Smooth muscle cell (in vitro differentiated cells): ENCODE data around the gene TMIGD3. TPM values are rescaled to one million over a fixed set of nuclear protein-coding genes. Genes with fewer than 3 reads are reported as not detected.
A peak's percentile ranks its signal among the peaks of the same experiment; 100 is the strongest.

ENCODE experiments used
- DNase-seq: peaks from one replicate; lab custom pipeline; 2025; ENCODE audit not compliant: unreplicated experiment; lab: John Stamatoyannopoulos, UW
- H2AFZ ChIP-seq: fragments of 200-600 bp; sonication (generic); 2 replicates; pipeline ENCODE4 v1.6.0; 2016; ENCODE audit warnings: antibody characterized with exemption, low read depth, mild to moderate bottlenecking
- H3F3A ChIP-seq: fragments of 200-600 bp; sonication (generic); 2 replicates; pipeline ENCODE4 v1.6.0; 2017; ENCODE audit warnings: antibody characterized with exemption, low read depth
- H3K27ac ChIP-seq: fragments of 200-600 bp; sonication (generic); 2 replicates; pipeline ENCODE4 v1.5.1; 2016; ENCODE audit warnings: low read depth, mild to moderate bottlenecking
- H3K27me3 ChIP-seq: fragments of 200-600 bp; sonication (generic); 2 replicates; pipeline ENCODE4 v1.6.1; 2016; ENCODE audit warnings: low read depth, mild to moderate bottlenecking
- H3K36me3 ChIP-seq: fragments of 200-600 bp; sonication (generic); 2 replicates; pipeline ENCODE4 v1.5.1; 2016; ENCODE audit warnings: low read depth
- H3K4me1 ChIP-seq: fragments of 200-600 bp; sonication (generic); 2 replicates; pipeline ENCODE4 v1.5.1; 2016; ENCODE audit warnings: low read depth
- H3K4me2 ChIP-seq: fragments of 200-600 bp; sonication (generic); 2 replicates; pipeline ENCODE4 v1.6.0; 2016; ENCODE audit warnings: mild to moderate bottlenecking
- H3K4me3 ChIP-seq: fragments of 200-600 bp; sonication (generic); 2 replicates; pipeline ENCODE4 v1.5.1; 2016; ENCODE audit warnings: mild to moderate bottlenecking
- H3K79me2 ChIP-seq: fragments of 200-600 bp; sonication (generic); 2 replicates; pipeline ENCODE4 v1.6.0; 2016; ENCODE audit warnings: low read depth, mild to moderate bottlenecking
- H3K9ac ChIP-seq: fragments of 200-600 bp; sonication (generic); 2 replicates; pipeline ENCODE4 v1.6.0; 2016; ENCODE audit warnings: low read depth
- H3K9me3 ChIP-seq: fragments of 200-600 bp; sonication (generic); replicated peaks from 2 replicates; pipeline ENCODE4 v1.5.1; 2016; ENCODE audit warnings: low read depth
- H4K20me1 ChIP-seq: fragments of 200-600 bp; sonication (generic); 2 replicates; pipeline ENCODE4 v1.6.0; 2016; ENCODE audit warnings: low read depth
- WGBS: methylation state at CpG from one replicate; pipeline ENCODE4 v1.1.7; 2016; ENCODE audit warnings: low lambda C conversion rate; 5-methylcytosine and 5-hydroxymethylcytosine counted together
- polyA plus RNA-seq: library from polyadenylated mRNA; unstranded; fragments of >200 nt; fragmentation: Nextera tagmentation; extraction: Ambion mirVana; gene quantifications from 2 replicates; pipeline ENCODE4 v1.2.1, GENCODE V29; 2016
- total RNA-seq: library from RNA; depleted of rRNA; stranded (reverse); fragments of >200 nt; gene quantifications from 2 replicates; pipeline ENCODE4 v1.2.3, GENCODE V29; 2014
- TF ChIP-seq, protein P1 (sequence below): fragments of 200-600 bp; sonication (generic); IDR thresholded peaks from 2 replicates; pipeline ENCODE4 v1.5.1; 2017; ENCODE audit warnings: borderline replicate concordance, mild to moderate bottlenecking, antibody characterized with exemption; ENCODE audit not compliant: insufficient read depth, poor library complexity, severe bottlenecking

Gene TMIGD3
- total and polyA plus RNA-seq, 2 experiments from 2014 or later: not detected

DNA sequence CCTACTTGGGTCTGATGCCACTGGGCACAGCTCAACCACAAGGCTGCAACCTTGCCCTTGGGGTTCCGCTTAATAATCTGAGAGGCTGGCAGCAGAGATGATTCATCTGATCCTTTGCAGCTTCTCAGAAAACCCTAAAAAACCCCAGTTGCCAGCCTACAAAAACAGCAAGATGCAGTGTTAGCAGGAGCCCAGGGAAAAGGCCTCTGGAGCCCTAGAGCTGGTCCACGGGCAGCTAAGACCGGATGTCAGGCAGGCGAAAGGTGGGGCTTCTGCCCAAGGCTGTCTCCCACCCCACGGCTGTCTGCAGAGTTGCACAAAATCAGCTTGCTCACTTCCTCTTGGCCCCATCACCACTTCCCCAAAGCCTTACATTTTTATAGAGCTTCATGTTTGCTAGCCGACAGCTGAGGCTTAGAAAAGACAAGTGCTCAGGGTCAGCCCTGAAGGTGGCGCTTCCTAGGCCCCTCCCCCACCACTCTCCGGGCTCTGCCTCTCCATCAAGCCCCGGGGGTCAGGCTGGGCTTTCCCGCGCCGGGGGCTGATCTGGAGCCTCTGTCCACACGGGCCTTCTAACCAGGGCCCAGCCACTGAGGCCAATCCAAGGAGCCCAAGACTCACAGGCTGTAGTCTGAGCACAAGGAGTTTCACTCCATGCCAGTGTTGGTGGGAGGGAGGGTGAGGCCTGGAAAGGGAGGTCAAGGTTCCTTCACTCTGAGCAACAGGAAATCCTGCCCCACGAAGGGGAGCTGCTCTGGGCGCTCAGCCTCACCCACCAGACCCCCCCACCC lies 4.2 kb upstream of the TMIGD3 start:
- Histone ChIP-seq H3K27ac (peak overlapping the region; percentile 92), H3F3A (peaks cover 6% of the 10 kb centered on the region), H4K20me1 (no peaks in the 10 kb centered on the region), H3K27me3 (no peaks in the 10 kb centered on the region), H2AFZ (peak overlapping the region; percentile 98), H3K4me1 (peaks cover 6% of the 10 kb centered on the region), H3K4me2 (peak overlapping the region; percentile 85), H3K79me2 (no peaks in the 10 kb centered on the region), H3K9ac (peak overlapping the region; percentile 64), H3K9me3 (no peaks in the 10 kb centered on the region), H3K36me3 (no peaks in the 10 kb centered on the region), H3K4me3 (peak overlapping the region; percentile 43)
- DNase-seq: peak; percentile 85
- TF ChIP-seq, protein P1, sequence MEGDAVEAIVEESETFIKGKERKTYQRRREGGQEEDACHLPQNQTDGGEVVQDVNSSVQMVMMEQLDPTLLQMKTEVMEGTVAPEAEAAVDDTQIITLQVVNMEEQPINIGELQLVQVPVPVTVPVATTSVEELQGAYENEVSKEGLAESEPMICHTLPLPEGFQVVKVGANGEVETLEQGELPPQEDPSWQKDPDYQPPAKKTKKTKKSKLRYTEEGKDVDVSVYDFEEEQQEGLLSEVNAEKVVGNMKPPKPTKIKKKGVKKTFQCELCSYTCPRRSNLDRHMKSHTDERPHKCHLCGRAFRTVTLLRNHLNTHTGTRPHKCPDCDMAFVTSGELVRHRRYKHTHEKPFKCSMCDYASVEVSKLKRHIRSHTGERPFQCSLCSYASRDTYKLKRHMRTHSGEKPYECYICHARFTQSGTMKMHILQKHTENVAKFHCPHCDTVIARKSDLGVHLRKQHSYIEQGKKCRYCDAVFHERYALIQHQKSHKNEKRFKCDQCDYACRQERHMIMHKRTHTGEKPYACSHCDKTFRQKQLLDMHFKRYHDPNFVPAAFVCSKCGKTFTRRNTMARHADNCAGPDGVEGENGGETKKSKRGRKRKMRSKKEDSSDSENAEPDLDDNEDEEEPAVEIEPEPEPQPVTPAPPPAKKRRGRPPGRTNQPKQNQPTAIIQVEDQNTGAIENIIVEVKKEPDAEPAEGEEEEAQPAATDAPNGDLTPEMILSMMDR: no peak
- 12% methylated on average over 15 of the region's 15 CpGs for WGBS

DNA sequence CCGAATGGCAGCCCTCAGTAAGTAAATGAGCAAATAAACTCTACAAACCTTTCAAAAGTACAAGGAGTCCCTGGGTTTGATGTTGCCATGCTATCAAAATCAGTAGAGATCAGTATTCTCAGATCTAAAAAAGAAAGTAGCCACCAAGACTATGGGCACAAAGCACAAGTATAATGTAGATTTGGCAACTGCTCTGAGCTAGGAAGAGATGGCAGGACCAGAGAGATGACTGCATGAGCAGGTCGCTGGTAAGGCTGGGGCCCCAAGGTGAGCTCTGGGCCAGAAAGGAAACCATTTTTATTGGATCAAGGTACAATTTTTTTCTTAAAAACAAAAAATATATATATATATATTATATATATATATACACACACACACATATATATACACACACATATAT lies 3.1 kb upstream of the TMIGD3 start:
- Histone ChIP-seq H3K4me2 (no peak overlapping the region), H3K79me2 (no peaks in the 10 kb centered on the region), H3F3A (peaks cover 6% of the 10 kb centered on the region), H3K4me1 (peaks cover 6% of the 10 kb centered on the region), H3K9ac (no peak overlapping the region), H4K20me1 (no peaks in the 10 kb centered on the region), H2AFZ (no peak overlapping the region), H3K9me3 (no peaks in the 10 kb centered on the region), H3K27me3 (no peaks in the 10 kb centered on the region), H3K4me3 (no peak overlapping the region), H3K36me3 (no peaks in the 10 kb centered on the region), H3K27ac (no peak overlapping the region)
- no peak for DNase-seq
- TF ChIP-seq, protein P1: no peak
- 51% methylated on average over 2 of the region's 2 CpGs for WGBS

DNA sequence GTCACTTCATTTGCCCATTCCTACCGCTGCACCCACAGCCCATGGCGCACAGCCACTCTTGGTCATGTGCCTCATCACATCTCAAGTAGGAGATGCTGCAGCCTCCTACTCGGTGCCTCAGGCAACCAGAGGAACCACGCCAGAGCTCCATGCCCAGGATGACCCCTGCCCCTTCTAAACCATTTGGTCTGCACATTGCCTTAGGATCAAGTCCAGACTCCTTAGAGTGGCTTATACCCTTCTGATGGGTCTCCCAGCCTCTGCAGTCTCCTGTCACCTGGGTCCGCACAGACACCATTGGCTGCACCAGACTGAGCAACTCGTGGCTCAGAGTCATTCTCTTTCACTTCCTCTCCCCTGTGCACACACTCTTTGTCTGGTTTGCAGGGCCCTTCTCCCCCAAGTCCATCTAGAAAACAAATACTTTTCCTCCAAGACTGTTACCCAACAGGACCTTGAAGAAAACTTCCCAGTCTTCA lies 2.2 kb upstream of the TMIGD3 start:
- H4K20me1 ChIP-seq: no peaks in the 10 kb centered on the region
- no peak for DNase-seq
- TF ChIP-seq, protein P1: no peak
- WGBS: 97% methylated on average over 6 of the region's 6 CpGs
- H3K9me3 ChIP-seq: no peaks in the 10 kb centered on the region
- no peak overlapping the region for H2AFZ ChIP-seq
- H3K4me3 ChIP-seq: no peak overlapping the region
- peaks cover 6% of the 10 kb centered on the region for H3K4me1 ChIP-seq
- no peaks in the 10 kb centered on the region for H3K36me3 ChIP-seq
- H3K4me2 ChIP-seq: no peak overlapping the region
- H3K27ac ChIP-seq: no peak overlapping the region
- H3K79me2 ChIP-seq: no peaks in the 10 kb centered on the region
- H3F3A ChIP-seq: peaks cover 6% of the 10 kb centered on the region
- H3K27me3 ChIP-seq: peaks cover 4% of the 10 kb centered on the region
- H3K9ac ChIP-seq: no peak overlapping the region
